ENCODE measurements around the gene ALG1.
"Not testable (repeated sequence)": the region's sequence is repeated elsewhere in the genome, so short reads cannot be mapped to it uniquely, and the experiment has no call there.

Gene ALG1

GRCh38 chr16:5098221-5099159, 26.8 kb downstream of the ALG1 start:
- peak; percentile 52 for DNase-seq (ENCODE audit: low read depth)

GRCh38 chr16:5099174-5099573, 27.5 kb downstream of the ALG1 start:
- DNase-seq (ENCODE audit: low read depth), result not testable (repeated sequence)

- not testable (repeated sequence) for DNase-seq (ENCODE audit: low read depth)
Measured at GRCh38 chr16:5103296-5104032, 31.8 kb downstream of the ALG1 start.

GRCh38 chr16:5105039-5105438, 33.4 kb downstream of the ALG1 start:
- not testable (repeated sequence) for DNase-seq (ENCODE audit: low read depth)

- no peak for DNase-seq (ENCODE audit: low read depth)
Measured at GRCh38 chr16:5108505-5109158, 37.0 kb downstream of the ALG1 start.

- not testable (repeated sequence) for DNase-seq (ENCODE audit: low read depth)
Measured at GRCh38 chr16:5110933-5111332, 39.3 kb downstream of the ALG1 start.

GRCh38 chr16:5116780-5117295, 45.2 kb downstream of the ALG1 start:
- not testable (repeated sequence) for DNase-seq (ENCODE audit: low read depth)

- DNase-seq (ENCODE audit: low read depth), result not testable (repeated sequence)
Measured at GRCh38 chr16:5117300-5118087, 45.9 kb downstream of the ALG1 start.

- DNase-seq (ENCODE audit: low read depth), result not testable (repeated sequence)
Measured at GRCh38 chr16:5131467-5132004, 59.9 kb downstream of the ALG1 start.

- not testable (repeated sequence) for DNase-seq (ENCODE audit: low read depth)
Measured at GRCh38 chr16:5132915-5133600, 61.4 kb downstream of the ALG1 start.

GRCh38 chr16:5134739-5135452, 63.3 kb downstream of the ALG1 start:
- DNase-seq (ENCODE audit: low read depth), result not testable (repeated sequence)

Data from ELR (cell line).